ENCODE measurements around the gene METTL25B.

The METTL25B gene

DNA sequence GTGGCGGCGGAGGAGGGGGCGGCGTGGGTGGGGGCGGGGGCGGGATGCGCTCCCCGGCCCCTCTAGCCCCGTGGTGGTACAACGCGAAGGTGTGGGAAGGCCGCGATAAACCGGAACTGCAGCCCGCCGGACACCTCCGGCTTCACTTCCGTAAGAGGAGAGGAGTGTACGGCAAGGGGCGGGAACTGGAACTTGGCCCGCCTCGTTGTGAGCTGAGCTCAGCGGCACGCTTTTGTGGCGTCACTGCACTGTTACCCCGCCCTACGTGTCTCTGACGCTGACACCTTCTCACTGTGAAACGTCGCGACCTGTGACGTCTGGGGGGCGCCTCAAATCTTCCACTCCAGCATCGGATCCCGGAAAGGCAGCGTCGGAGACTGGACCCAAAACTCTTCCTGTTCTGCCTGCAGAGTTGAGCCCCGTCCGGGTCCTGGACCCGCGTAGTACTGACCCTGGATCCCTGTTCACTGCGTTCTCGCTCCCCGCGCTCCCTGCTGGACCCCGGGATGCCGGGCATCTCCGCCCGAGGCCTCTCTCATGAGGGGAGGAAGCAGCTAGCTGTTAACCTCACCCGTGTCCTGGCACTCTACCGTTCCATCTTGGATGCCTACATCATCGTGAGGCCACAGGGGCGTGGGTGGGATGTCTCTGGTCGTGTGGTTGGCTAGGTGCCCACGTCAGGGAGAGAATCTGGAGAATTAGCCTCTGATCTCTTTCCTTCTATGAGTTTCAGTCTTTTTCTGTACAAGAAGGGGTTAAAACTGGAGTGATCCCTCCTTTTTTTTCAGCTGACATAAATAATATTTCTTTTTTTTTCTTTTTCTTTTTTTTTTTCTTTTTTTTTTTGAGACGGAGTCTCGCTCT is 562 bp downstream of the METTL25B start, which contains the start of gene ISG20L2:
TSS of gene ISG20L2 (minus strand) at position 168 of the 864 bp plus-strand sequence. CDS start 1,114 bp downstream, outside the sequence.
- DNase-seq, result peak; percentile 99

DNA sequence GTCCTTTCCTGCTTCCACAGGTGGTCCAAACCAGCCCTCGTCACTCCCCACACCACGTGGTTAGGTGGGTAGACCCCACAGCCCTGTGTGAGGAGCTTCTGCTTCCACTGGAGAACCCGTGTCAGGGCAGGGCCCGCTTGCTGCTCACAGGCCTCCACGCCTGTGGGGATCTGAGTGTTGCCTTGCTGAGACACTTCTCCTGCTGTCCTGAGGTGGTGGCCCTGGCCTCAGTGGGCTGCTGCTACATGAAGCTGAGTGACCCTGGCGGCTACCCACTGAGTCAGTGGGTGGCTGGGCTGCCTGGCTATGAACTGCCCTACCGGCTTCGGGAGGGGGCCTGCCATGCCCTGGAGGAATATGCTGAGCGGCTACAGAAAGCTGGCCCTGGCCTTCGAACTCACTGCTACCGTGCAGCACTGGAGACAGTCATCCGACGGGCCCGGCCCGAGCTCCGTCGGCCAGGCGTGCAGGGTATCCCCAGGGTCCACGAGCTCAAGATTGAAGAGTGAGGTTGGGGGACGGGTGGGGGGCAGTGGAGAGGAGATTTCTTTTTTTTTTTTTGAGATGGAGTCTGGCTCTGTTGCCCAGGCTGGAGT is 5.8 kb downstream of the METTL25B start:
- no peak for DNase-seq

DNA sequence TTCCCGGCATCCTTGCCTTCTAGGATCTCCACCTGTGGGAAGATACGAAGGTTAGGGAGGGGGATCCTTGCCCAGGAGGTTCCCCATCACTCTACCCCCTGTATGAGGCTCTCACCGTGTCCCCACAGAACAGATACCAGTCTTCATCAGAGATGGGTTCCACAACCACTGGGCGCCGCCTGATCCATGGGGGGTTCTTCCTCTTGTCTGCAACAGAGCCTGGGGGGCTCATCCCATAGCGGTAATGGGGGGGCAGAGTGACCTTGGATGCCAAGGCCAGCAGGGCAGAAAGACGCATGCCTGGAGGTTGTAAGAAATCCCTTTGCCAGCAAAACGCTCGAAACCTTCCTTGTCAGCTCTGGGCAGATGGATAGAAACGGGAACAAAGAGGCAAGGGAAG is 10.1 kb downstream of the METTL25B start:
- no peak for DNase-seq

DNA sequence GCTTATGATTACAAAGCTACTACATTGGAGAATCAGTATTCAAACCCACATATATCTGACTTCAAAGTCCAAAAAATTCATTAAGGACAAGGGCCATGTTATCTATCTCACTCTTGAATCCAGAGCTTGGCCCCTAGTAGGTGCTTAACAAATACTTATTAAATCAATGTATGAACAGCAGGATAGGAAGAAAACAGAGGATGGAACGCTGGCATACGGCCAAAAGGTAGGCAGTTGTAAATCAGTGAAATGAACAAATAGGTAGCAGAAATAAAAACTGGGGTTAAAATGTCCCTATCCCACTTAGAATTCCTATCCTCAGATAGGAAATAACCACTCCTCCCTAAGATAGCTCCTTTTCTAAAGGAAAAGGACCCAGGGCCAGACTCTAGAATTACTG is 10.6 kb downstream of the METTL25B start:
- DNase-seq, result no peak

DNA sequence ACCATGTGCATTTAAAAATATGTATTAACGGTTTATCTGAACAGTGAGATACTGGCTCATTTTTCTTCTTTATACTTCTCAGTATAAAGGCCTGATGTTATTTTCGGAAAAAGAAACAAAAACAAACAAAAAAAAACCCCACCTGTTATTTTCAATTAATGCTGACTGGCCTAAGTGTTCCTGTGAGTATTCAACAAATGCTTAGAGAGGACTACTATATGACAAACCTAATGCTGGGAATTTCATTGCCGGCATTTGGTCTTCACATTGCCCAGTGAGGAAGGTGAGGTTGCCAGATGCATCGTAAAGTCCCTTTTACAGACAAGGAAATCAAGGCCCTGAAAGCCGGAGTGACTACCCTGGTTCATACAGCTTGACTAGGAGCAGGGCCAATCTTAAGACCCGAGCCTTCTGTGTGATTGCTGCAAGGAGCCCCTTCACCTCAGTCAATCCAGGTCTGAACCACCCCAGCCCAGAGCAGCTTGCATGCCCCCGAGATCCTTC is 12.0 kb downstream of the METTL25B start:
- peak; percentile 75 for DNase-seq

DNA sequence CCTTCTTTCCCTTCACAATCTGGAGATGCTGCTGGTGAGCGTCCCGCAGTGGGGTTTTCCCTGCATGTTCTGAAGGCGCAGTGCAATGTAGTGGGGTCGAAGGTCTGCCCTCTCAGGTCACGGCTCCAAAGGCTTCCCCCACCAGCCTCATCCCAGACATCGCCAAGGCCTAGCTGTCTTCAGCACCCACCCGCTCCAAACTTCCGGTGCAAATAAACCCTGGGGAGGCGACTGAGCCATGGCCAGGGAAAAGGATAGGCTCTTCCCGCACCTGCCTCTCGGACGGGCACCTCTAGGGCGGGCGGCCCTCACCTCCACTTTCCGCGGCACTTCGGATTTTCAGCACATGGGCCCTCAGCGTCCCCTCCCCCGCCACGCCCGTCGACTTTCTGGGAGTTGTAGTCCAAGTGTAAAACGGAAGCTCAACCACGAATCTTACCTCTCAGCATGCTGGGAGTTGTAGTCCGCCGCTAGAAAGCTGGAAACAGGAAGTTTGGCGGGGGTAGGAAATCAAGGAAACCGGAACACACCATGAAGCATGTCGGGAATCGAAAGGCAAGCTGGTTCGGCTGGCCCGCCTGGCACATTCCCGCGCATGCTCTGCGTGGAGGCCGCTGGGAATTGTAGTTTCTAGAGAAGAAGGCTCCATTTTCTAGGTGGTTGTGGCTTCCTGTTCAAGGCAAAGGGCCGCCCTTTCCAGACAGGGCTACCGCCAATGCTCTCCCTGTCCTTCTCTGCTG is 12.6 kb downstream of the METTL25B start, which contains the start of gene MRPL24:
TSS of gene MRPL24 (minus strand) at position 348 of the 740 bp plus-strand sequence. CDS start 2,384 bp downstream, outside the sequence.
- DNase-seq, result peak; percentile 100

DNA sequence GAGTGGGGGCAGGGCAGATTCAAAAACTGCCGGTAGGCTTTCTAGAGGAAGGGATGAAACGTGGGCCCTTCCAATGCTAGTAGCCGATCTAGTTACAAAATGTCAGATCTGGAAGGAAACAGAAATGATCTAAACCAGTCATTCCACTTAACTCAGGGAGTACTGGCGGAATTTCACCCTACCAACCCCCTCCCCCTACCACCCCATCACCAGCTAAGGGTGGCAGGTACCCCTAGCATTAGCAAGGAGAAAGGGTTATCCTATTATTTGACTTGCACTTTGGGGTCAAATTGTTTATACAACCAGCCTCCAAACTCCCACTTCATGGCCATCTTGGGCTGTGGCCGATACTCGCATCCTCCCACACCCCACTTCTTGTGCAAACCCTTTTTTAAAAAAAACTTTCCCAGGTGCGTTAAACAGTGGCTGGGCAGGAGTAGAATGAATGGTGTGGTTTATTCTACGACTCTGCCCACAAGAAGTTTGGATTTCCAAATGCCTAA is 13.3 kb downstream of the METTL25B start:
- no peak for DNase-seq

DNA sequence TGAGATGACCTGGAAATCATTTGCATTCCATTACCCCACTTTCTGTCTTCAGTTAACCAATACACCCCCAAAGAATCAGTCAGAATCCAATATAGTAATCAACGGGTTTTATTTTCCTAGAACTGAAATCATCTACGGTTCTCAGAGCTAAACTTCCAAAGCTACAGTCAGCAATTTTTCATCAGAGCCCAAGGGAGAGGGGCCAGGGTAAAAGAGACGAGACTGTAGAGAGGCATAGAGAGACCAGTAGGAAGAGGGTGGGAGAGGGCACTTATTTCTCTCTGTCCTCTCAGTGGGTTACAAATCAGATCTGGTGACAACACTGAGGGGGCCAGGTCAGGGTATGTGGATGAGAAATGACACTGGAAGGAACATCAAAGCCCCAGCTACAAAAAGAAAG is 13.7 kb downstream of the METTL25B start:
- DNase-seq, result no peak

DNA sequence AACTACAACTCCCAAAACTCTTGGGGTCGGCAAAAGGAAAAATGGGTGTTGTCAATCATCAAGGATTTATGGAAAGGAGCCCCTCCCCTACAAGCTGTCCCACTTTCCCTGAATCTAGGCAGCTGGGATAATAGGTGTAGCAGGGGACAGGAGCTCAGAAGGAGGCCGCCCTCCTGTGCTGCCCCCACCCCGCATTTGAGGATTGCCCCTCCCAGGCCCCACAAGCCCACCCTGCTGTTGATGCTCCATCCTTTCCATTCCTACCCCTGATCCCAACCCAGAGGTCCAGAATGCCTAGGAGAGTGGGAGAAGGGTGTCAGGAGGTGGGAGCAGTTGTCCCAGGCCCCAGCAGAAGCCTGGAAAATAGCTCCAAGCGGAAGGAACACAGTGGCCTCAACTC is 14.5 kb downstream of the METTL25B start:
- DNase-seq, result no peak

DNA sequence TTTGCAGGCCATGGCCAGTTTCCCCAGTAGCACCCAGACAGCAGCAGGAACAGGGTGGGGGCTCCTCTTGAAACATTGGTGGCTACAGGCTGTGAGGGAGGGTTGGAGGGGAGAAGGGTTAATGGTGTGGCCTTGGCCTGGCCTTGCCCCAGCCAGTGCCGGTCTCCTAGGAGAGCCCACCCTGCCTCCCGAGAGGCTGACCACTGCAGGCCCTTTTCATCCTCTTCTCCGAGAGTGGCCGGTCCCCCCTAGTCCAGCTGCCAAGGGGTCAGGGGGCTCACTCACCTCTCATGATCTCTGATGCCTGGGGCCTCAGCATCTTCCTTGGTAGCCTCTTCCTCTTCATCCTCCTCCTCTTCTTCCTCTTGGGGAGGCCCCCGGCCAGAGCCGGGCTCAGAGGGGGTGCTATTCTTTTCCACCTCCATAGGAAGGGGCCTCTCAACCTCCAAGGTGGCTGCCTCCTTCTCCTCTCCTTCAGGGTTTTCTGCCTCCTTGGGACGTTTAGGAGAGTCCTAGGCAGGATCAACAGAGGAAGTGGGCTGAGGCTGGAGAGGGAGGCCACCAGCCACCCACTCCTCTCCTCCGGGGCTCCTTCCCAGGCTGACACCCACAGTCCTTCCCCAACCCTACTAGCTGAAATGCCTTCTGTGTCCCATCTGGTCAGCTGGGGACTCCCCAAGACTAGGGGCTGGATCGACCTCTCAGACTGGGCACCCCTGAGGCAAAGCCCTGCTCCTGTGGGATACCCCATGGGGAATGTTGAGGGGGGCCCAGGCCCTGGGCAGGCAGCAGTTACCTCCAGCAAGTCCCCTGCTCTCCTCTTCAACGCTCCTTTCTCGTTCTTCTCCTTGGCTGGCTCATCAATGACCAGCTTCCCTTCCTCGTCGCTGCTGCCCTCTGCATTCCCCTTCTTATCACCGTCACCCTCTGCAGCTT is 15.4 kb downstream of the METTL25B start:
- no peak for DNase-seq

DNA sequence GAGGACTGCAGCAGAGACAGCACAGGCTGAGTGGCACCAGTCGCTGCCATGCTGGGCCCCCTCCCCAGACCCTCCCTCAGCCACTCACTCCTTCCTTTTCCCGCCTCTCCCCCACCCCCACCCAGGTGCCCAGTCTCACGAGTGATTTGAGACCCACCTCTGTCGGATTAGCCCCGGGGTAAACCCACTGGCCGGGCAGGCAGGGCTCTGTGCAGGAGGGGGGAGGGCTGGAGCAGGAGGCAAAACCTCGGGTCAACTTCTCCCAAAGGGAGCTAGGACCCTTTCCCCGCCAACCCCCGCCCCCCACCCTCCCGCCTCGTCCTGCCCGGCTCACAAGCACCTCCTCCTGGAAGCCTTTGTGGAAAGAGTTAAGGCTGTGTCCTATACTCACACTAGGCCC is 16.1 kb downstream of the METTL25B start:
- no peak for DNase-seq

DNA sequence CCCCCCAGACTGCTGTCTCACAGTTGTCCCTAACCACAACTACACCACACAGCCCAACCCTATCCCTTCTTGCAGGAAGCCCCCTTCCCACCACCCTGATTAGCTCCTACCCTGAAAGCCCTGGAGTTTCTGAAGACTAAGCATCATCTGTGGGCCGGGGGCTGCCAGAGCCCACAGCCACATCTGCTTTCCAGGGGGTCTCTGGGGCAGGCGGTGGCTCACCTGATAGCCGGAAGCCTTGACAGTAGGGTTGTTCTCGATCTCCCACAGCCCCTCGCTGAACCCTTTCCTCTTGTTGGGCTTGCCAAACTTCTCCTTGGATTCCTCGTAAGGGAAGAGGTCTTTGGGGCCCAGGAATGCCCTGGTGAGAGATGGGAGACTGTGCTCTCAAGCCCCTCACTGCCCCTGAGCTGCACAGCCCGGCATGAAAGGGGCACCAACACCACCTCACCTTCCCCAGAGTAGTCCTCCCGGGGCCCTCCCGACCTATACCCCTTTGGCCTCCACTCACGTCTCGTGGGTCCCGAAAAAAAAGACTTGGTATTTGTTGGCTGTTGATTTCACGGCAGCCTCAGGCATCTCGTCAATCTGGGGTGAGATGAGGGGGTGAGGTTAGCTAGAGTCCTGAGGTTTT is 16.6 kb downstream of the METTL25B start:
- DNase-seq, result no peak

DNA sequence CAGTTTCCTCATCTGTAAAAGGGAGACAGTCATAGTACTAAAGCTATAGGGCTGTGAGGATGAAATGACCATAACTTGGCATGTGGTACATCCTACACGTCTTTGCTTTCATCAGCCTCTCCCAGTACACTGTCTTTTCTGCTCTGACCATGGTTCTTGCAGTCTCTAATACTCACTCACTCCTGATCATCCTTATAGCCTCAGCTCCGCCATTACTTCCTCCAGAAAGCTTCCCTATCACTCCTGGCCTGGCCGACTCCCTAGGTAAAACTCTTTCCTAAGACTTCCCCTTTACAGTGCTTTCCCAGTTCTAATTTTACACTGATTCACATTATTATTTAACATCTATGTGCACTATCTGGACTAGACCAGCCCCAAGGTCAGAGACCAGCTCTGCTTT is 17.6 kb downstream of the METTL25B start:
- DNase-seq, result no peak

DNA sequence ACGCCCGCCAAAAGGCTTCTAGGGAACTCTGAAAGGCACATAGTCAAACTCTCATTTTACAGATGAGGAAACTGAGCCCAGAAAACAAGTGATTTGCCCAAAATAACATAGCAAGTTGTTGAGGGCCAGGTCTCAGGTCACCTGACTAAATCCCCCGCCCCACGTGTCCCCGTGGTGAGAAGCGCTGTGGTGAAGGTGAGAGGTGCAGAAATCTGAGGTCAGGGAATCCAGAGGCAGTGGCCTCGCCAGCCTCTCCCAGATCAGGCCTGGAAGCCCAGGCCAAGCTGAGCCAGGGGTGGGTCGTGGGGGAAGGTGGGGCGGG is 18.1 kb downstream of the METTL25B start:
- DNase-seq, result no peak

DNA sequence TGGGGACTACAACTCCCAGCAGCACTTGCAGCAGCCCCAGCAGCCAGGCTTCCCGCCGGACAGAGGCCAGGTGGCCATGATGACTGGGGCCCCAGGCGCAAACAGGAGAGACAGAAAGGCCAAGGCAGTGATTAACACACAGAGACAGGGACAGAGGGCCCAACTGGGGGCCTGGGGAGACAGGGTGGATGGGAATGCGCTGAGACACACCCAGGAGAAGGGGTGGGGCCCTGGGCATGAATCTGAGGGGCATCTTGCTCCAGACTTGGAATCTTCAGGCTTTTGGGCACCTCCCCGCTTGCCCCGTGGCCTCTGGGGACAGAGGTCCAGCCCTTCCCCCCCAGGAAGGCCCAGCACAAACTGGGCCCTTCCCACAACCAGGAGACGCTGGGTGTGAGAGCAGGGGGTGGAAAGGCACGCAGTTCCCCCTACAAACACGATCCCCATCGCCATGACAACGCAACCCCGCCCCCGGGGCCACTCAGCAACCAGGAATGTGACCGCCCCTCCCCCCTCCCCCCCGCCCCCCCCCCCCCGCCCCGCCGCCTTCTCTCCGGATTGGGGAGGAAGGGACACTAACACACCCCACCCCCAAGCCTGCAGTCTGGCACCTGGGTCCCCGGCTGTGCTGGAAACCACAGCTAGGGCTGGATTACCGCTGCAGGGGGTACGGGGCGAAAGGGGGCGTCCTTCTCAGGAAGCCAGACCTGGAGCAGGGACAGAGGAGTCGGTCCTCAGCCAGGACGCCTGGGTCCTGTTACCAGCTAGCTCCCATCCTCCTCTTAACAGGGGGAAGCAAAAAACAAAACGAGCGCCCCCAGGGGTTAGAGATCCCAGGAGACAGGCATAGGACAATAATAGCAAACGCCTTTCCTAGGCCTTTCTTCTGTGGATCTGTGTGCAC is 18.7 kb downstream of the METTL25B start:
- peak; percentile 92 for DNase-seq

DNA sequence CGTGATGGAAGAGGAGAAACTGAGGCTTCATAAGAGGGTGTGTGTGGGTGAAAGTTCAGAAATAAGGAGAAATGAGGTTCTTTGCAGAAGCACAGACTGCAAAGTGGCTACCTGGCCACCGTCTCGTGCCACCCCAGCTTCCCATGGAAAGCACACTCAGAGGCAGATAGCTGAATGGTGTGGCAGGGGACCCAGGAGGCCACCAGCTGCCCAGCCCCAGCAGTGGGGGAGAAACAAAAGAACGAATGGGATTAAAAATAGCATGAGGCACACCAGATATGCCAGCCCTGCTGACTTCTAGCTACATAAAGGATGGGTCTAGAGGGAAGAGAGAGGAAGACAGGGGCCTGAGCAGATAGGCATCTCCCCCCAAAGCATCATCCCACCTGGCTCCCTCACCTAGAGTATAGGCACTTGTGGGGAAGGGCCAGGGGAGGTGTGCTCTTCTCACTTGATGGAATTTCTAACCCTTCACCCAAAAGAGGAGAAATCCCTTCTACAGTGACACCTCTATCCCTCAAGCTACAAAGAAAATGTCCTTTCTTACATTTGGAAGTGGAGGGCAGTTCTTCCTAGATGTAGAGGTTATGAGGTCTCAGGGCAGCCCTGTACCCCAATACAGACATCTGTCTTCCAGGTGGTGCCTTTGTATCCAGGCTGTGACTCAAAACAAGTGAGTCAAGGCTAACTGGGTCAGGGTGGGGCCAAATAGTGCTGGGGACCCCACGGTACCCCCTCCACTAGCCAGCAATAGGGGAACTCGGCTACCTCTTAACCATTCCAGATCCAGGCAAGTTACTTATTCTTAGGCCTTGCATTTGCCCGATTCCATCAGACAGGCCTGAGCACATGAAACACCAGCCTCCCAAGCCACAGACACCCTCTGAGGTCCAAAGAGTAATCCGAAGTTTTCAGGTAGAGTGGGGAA is 19.7 kb downstream of the METTL25B start:
- DNase-seq, result peak; percentile 54

DNA sequence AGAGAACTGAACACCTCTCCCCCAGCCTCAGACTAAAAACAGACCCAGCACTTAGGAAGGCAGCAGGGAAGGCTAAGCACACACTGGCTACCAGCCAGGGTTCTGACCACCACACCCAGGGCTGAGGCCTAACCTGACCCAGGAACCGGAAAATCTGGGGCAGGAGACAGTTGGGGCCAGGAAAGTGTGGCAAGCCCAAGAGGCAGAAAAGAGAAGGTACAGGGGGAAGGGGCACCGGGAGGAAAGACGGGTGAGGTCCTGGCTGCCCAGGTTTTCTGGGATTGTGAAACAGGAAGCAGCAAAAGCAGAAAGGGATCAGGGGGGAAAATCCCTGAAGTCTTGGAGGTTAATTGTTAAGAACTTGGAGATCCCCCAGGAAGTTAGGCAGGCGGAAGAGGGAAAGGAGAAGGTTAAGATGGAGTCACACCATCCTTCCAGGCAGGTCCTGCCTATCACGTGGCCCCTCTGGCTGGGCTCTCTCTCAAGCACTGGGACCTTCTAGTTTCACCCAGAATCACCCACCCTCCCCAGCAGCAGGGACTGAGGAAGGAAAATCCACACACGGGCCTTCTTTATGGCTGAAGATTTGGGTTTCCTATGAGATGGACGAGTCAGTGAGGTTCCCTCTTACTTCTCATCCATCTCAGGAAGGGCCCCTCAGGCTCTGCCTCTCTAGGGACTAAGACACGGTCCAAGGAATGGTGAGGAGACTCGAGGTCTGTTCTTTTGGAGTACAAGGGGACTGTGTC is 20.6 kb downstream of the METTL25B start:
- DNase-seq, result peak; percentile 60

DNA sequence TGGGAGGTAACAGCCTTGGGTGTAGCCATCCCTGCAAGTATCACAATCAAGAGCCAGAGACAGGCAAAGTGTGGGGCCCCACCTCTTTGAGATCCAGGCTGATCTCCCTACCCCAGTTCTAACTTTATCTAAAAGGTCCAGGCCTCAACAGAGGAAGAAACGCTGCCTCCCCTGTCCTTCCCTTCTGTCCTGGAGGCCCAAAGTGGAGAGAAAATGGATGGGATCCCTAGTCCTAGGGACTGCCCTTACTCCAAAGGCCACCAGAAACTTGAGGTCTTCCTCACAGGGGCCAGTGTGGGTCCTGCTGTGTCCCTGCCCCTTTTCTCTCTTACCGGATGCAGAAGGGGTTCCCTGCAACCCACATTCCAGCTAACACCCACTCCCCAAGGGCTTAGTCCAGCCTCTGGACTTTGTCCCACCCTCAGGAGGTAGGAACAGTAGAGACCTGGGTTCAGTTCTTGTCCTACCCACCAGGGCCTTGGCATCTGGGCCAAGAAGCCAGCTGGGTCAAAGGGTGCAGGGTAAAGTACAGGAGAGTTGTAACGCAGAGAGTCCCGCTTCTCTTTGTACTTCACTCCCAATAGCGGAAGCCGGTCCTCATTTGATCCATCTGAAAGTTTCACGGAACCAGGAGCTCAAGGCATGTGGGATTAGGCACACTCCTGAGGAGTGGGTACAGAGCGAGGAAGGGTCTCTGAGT is 21.3 kb downstream of the METTL25B start:
- no peak for DNase-seq

All from DMS53 (cell line).